NCI-H2171 (cell line): ENCODE data around the gene CREBBP.
A peak's percentile ranks its signal among the peaks of the same experiment; 100 is the strongest.

Experiments
- DNase-seq: peaks from one replicate; lab custom pipeline; 2025; lab: John Stamatoyannopoulos, UW

CREBBP gene

DNA sequence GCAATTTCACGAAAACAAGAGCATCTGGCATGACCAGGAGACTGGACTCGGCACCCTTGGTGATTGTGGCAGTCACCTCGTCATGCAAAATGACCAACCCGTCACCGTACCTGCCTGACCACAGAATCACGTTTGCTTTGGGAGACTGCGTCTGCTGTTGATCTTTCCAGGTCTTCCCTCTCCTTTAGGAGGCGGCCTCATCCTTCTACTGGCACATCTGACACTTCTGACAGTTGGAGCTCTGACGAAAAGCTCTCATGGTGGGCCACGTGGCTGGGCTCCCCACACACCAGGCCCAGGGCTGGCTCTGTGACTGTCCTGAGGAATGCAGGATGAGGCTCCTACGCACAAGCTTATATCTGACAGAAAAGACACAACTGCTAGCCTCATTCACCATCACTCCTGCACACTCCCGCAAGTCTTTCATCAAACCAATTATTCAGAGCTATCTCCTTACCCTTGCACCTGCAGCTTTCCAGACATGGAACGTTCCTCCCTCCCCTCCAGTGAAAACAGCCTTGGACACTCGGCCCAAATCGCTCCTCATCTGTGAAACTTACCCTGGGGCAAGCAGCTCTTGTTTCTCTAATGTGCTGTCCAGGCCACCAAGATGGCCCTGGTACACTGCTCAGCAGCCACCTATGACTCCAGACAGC is 166.8 kb downstream of the CREBBP start:
- DNase-seq = no peak

DNA sequence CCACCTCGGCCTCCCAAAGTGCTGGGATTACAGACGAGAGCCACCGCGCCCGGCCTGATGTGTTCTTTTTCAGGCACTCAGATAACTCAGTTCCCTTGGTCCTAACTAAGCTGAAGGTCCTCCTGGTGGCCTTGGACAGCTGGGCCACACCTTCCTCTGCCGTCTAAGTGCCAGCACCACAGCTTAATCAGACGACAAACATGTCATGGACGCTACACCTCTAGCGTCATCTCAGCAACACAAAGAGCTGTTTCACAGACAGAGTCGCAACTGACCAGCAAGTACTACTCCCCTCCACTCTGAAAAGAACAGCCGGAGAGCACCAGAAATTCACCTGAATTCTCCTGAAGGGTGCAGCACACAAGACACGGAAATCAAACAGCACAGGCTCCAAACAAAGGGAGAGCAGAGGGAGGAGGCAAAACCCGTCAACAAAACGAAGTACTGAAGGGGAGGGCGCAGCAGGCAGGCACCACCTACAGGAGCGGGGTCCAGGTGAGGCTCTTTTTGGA is 167.6 kb downstream of the CREBBP start:
- no peak for DNase-seq

DNA sequence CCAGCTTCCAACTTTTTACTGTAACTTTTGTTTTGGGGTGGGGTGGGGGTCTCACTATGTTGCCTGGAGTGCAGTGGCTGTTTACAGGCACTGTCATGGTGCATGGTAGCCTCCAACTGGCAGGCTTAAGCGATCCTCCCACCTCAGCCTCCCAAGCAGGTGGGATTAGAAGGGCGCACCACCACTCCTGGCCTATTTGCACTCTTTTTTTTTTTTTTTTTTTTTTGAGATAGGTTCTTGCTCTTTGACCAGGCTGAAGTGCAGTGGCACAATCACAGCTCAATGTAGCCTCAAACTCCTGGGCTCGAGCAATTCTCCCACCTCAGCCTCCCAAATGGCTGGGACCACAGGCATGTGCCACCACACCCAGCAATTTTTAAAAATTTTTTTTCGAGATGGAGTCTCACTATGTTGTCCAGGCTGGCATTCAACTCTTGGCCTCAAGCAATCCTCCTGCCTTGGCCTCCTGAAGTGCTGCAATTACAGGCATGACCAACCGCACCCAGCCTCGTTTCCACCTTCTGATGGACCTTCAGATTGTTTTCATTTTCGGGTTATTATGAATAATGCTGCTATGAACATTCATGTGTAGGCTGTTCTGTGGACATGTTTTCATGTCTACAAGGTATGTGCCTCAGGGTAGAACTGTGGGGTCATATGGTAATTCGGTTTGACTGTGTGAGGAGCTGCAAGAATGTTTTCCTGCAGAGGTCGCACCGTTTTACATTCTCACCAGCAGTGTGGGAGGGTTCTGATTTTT is 174.1 kb downstream of the CREBBP start:
- no peak for DNase-seq

DNA sequence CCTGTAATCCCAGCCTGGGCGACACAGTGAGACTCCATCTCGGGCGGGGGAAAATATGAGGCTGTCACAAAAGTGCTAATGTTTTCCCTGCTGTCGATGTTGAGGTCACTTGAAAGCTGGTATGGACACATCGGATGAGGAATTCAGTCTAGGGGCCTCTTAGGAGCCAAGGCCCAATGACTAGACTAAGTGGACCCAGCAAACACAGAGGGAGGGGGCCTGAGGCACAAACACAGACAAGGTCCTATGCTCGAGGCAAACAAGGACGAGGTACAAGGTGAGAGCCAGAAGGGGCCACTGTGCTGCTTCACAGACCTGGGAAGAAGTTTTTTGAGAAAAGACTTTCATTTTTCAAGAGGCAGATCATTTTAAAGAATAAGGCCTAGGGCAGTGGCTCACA is 178.4 kb downstream of the CREBBP start:
- no peak for DNase-seq

DNA sequence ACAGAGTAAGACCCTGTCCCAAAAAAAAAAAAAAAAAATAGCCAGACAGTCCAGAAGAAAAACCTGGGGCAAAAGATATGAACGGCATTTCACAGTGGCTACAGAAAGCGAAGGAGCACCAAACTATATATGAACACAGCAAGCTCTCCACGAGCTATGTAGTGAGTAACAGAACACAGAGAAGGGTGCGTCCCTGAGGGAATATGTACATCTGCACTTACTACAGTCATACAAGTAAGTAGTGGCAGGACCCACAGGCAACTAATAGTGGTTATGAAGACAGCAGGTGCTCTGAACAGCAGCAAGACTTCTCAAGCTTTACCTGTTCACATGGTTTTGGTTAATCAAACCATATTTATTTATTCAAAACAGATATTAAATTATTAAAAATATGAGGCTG is 179.0 kb downstream of the CREBBP start:
- DNase-seq = no peak

DNA sequence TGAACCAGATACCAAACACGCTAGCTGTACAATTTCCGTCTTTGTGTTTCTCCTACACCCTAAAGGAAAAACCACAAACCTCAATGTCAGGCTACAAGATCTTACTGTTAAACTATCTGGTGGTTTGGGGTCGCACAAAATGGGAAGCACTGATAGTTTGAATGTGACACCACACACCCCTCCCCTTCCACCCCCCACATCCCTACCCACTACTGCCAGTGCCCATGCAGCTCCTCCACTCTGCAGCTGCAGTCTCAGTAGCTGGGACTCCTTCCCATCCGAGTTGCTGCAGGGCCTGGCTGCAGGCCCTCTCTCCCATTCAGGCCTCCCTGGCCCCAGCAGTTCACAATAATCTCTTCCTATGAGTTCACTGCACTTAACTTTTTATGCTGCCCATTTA is 181.6 kb downstream of the CREBBP start:
- DNase-seq = no peak

DNA sequence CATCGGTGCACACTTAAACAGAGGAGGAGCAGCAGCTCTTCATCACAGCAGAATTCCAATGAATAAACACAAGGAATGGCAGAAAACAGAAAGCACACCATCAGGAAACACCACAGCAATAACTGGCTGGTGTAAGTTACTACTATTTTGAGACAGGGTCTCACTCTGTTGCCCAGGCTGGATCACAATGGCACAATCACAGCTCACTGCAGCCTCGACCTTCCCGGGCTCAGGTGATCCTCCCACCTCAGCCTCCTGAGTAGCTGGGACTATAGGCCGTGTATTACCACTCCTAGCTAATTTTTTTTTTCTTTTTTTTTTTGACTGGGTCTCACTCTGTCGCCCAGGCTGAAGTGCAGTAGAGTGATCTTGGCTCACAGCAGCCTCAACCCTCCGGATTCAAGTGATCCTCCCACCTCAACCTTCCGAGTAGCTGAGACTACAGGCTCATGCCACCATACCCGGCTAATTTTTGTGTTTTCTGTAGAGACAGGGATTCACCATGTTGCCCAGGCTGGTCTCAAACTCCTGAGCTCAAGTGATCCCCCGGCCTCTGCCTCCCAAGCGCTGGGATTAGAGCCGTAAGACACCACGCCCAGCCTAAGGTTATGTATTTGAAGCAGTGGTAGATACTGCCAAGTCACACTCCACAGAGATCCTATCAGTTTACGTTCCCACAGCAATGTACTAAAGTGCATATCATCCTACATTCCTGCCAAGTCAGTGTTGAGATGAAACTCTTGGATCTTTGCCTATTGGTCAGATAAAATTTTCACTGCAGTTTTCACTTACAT is 183.9 kb downstream of the CREBBP start:
- no peak for DNase-seq

DNA sequence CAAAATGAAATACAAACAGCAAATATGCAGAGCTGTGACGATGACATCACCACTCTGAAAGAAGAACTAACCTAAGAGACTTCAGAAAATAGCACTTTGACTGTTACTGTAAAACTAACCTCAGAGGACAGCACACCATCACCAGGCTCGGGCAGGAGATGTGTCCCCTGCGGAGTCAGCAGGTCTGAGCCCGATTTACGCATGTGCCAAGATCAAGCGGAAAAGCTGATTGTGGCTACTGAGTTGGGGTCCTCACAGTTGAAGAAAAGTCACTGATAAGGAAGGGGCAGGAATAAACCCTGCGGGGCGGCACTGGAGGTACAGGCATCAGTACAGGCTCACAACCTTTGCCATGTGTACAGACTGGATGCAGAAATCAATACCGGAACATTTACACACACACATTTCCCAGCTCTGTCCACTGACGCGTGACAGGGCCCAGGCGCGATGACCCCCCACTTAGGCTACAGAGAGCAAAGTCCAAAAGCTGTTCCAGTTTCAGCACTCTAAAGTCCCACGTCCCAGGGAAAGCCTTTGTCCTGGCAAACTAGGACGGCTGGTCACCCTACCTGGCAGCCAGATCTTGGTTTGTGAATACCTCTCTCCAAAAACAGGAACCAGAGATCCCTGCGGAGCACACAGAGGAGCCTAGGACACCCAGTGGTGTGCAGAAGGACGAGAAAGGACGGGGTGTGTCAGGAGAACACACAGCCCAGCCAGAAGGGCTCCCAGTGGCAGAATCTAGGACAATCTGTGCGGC is 184.7 kb downstream of the CREBBP start:
- no peak for DNase-seq

DNA sequence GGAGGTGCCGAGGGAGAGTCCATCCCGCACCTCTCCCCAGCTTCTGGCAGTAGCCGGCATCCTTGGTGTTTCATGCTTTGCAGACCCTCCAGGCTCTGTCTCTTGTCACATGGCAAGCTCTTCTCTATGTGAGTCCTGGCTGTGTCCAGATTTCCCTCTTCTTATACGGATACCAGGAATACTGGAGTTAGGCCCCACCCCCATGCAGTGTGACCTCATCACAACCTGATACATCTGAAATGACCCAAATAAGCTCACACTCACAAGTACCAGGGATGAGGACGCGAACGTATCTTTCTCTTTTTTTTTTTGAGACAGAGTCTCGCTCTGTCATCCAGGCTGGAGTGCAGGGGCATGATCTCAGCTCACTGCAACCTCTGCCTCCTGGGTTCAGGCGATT is 186.5 kb downstream of the CREBBP start:
- DNase-seq = no peak

DNA sequence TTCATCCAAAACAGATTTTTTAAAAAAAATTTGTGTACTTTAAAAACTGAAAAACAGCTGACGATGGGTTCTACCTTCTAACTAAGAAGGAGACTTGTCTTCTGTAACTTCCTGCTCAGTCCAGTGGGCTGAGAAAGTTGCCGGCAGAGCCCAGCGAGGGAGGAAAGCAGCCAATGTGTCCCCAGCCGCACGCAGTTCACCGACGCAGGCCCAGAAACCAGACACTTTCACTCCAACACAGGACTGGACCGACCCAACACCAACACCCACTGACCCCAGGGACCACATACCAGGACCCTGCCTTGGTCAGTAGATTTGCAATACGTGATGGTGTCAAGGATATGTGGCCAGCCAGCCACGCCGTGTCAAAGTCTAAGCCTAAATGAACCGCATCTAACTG is 188.8 kb downstream of the CREBBP start:
- no peak for DNase-seq

DNA sequence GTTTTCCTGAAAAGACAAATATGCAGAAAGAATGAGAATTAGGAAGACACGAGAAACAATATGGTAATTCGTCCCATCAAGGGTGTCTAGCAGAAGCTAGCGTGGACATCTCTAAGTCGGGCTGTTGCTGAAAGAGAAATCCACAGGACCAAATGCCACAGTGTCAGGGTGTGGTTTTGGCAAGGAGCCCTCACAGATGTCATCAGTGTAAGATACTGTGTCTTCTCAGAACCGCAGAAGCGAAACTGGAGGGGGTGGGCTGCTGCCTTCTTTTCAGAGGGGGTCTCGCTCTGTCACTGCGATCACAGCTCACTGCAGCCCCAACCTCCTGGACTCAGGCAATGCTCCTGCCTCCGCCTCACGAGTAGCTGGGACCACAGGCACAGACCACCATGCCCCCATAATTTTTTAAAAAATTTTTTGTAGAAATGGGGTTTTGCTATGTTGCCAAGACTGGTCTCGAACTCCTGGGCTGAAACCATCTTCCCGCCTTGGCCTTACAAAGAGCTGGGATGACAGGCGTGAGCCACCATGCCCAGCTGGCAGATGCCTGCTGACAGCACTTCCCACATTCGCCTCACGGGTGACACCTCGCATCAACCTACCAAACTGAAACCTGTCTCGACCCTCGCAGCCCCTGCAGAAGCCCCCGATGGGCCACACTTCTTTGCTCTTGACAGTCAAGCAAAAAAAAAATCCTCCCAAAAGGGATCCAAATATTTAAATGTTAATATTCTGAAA is 189.4 kb downstream of the CREBBP start:
- peak; percentile 5 for DNase-seq

DNA sequence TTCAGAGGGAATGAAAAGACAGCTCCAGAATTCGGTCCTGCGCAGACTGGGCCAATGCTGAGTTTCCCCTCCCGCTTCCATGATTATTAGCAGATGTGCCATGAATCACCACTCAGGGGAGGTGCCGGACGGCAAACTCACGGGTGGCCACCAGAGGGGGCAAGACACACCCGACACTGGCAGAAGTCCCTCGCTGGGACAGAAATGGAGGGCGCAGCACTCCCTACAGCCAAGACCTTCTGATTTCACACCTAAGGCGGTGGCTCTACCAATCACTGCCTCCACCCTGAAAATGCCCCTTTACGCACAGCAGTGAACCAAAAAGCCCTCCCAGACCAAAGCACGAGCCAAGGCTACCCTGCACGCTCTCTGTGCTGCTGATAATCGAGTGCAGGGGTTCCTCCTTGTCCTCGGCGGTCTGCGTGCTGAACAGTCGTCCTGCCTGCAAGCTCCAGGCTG is 190.0 kb downstream of the CREBBP start:
- DNase-seq = peak; percentile 61

DNA sequence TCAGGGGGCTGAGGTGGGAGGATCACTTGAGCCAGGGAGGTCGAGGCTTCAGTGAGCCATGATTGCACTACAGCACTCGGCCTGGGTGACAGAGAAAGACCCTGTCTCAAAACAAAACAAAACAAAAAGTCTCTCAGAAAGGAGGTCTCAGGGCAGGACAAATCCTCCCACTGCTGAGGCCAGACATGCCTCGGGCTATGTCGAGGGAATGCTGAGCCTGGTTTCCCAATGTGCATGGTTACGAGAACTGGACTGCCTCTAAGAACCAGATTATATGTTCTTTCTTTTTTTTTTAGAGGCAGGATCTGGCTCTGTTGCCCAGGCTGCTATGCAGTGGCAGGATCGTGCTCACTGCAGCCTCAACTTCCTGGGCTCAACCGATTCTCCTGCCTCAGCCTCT is 190.8 kb downstream of the CREBBP start:
- DNase-seq = no peak

DNA sequence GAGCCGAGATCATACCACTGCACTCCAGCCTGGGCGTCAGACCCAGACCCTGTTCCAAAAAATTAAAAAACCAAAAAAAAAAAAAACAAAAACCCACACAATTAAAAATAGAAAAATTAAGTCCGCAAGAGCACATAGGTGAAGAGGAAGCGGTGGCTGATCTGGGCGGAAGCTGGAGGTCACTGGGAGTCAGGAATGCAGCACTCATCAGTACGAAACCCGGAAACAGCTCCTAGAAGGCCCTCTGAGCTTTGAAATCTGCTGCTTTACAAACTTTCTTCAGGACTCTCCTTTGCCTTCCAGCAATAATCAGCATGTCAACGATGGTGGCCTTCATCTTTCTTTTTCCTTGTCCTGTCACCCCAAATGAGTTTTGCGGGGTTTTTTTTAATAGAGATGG is 192.7 kb downstream of the CREBBP start:
- no peak for DNase-seq

DNA sequence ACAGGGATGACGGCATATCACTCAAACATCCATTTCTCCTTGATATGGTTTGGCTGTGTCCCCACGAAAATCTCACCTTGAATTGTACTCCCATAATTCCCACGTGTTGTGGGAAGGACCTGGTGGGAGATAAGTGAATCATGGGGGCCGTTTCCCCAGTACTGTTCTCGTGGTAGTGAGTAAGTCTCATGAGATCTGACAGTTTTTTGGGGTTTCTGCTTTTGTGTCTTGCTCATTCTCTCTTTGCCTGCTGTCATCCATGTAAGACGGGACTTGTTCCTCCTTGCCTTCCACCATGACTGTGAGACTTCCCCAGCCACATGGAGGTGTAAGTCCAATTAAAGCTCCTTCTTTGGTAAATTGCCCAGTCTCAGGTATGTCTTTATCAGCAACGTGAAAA is 193.5 kb downstream of the CREBBP start:
- no peak for DNase-seq

DNA sequence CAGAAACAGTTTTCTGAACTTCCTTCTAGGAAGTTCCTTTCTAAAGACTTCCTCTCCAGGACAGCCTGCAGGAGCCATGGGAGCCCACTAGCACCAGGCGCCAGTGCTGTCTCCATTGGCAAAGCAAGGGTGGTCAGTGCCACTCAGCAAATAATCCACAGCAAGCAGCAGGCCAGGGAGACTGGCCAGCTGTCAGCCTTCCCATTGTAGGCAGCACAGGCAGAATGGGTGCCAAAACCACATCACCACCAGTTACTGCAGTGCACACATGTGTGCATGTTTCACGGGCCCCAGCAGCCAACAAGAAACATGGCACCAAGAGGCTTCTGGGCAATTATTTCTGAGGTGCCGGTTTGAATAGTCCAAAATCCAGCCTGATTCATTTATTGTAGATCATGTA is 199.3 kb downstream of the CREBBP start:
- DNase-seq = no peak

DNA sequence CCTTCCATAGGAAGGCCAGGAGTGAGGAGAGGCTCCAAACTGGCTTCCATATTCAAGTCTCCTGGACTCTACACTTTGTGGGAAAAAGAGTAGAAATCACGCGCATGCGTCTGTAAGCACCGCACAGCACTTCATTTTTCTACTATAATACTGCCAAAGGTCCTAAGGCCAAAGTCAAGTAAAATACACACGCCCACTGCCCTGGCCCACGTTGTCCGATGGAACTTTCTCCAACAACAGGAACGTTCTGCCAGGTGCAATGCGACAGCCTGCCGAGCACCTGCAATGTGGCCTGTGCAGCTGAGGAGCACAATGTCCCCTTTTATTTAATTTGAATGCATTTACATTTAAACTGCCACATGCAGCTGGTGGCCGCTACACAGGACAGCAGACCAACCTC is 202.5 kb downstream of the CREBBP start:
- DNase-seq = no peak

DNA sequence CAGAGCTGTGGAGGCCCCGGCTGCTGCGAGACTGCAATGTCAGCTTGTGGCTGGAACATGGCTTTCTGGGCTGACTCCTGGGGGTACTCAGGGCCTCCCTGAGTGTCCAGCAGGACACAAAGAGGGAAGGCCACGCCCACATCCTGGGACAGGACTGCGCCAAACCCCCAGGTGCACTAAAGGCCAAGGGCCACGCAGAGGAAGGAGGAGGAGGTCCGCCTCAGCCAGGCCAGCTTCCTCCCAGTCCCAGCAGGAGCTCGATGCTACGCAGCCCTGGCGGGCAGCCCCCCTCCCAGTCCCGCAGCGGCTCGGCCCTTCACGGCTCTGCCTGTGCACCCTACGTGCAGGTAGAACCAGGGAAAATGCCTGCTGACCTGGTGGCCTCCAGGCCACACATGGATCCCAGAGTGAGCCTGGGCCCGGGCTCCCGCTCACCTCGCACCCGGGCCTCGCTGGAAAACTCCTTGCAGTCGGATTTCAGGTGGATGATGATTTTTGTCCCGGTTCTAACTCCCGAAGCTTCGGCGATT is 204.8 kb downstream of the CREBBP start:
- no peak for DNase-seq
